ENCODE data around the gene SERTAD3.
"Not testable (repeated sequence)": the region's sequence is repeated elsewhere in the genome, so short reads cannot be mapped to it uniquely, and the experiment has no call there.

SERTAD3 gene

DNA sequence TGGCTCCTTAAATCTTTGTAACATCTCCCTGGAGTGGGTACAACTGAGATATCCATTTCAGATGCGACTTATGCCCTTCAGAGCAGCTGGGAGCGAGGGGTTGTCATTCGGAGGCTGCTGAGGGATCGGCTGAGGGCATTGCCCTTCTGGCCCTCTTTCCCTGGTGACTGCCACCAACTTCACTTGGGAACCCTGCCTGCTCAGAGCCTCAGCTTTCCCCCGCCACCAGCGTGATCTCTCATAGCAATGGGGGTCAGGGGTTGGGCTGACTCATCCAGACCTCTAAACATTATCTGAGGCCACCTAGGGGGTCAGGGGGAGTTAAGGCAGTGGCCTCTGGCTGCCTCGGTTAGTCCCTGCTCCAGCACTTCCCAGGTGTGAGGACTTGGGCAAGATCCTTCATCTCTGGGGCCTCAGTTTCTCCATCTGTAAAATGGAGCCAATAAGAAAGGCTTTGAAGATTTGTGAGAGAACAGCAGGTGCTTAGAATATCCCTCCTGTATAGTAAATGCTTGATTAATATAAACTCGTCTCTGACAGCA, 32.1 kb downstream of the SERTAD3 start:
- CTCF ChIA-PET = interaction anchor here (0.6 to 2.8 kb wide), 2 partner anchors 9 to 268 kb away, joined by 3 to 15 read pairs; no protein-coding TSS in a partner anchor
- TF ChIP-seq, protein P1, sequence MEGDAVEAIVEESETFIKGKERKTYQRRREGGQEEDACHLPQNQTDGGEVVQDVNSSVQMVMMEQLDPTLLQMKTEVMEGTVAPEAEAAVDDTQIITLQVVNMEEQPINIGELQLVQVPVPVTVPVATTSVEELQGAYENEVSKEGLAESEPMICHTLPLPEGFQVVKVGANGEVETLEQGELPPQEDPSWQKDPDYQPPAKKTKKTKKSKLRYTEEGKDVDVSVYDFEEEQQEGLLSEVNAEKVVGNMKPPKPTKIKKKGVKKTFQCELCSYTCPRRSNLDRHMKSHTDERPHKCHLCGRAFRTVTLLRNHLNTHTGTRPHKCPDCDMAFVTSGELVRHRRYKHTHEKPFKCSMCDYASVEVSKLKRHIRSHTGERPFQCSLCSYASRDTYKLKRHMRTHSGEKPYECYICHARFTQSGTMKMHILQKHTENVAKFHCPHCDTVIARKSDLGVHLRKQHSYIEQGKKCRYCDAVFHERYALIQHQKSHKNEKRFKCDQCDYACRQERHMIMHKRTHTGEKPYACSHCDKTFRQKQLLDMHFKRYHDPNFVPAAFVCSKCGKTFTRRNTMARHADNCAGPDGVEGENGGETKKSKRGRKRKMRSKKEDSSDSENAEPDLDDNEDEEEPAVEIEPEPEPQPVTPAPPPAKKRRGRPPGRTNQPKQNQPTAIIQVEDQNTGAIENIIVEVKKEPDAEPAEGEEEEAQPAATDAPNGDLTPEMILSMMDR (conservative IDR thresholded peaks at IDR 0.05; ENCODE audit: low read depth) = no peak

DNA sequence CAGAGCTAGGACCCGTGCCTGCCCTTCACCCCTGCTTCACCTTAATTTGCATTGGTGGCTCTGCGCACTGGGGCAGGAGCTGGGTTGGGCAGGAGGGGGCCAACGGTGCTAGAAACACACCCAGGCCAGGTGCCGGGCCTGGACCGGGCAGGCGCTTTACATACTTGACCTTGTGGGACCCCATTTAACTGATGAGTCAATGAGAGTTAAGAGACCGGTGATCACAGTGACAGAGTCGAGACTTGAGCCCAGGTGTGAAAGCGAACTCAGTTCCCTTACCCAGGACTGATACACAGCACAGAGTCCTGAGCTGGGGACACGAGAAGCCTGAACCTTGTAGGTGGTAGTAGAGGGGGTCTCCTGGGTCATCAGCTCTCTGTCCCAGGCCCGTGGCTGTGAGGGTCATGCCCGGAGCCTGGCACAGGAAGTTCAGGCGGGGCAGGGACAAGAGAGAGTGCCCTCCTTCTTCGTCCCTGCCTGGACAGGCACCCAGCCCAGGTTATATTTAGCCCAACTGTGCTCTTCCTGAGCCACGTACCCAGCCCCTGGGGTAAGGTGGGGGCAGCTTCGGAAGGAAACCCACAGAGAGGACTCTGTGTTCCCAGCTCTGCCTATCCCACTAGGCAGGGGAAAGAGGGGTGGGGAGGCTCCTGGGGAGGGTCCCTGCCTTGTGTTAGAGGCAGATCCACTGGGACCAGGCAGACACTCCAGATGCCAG, 32.9 kb downstream of the SERTAD3 start:
- peak overlapping the region; percentile 84 for H3K27ac ChIP-seq

More for the DNA sequence above, 32.1 kb downstream of the SERTAD3 start:
- H3K27ac ChIP-seq = peak overlapping the region; percentile 84
- no peak for DNase-seq (ENCODE audit: low spot score)
- POLR2A ChIA-PET (ENCODE audit: low non-redundant PET) = interaction anchor here (0.6 to 0.8 kb wide), 2 partner anchors 26 to 31 kb away, joined by 3 to 7 read pairs; no protein-coding TSS in a partner anchor

DNA sequence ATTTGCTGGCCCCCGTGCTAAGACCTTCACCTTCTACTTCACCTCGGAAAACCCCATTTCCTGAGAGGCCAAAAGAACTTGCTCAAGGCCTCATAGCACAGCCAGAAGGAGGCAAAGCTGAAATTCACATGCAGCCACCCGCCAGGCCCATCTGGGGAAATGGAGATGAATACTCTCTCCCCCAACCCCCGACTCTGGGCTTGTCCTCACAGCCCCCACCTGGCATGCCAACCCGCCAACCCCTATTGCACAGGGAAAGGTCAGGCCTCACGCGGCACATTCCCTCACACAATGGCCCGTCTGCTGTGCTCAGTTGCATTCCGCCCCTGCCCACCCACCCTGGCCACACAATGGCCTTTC, 34.1 kb downstream of the SERTAD3 start:
- H3K27ac ChIP-seq = peak overlapping the region; percentile 84
- CTCF ChIA-PET = interaction anchor here (2.8 kb wide), 1 partner anchor 11 kb away, joined by 15 read pairs; no protein-coding TSS in a partner anchor
- POLR2A ChIA-PET (ENCODE audit: low non-redundant PET) = no interaction called here
- no peak for DNase-seq (ENCODE audit: low spot score)
- TF ChIP-seq, protein P1 (conservative IDR thresholded peaks at IDR 0.05; ENCODE audit: low read depth) = no peak

More for the DNA sequence above, 32.9 kb downstream of the SERTAD3 start:
- ChIA-PET CTCF (interaction anchor here (0.5 to 2.8 kb wide), 2 partner anchors 10 to 115 kb away, joined by 3 to 15 read pairs; no protein-coding TSS in a partner anchor), POLR2A (ENCODE audit: low non-redundant PET) (interaction anchor here (0.6 kb wide), 2 partner anchors 26 to 168 kb away, joined by 4 to 7 read pairs; no protein-coding TSS in a partner anchor)
- DNase-seq (ENCODE audit: low spot score) = no peak
- TF ChIP-seq, protein P1 (conservative IDR thresholded peaks at IDR 0.05; ENCODE audit: low read depth) = no peak

DNA sequence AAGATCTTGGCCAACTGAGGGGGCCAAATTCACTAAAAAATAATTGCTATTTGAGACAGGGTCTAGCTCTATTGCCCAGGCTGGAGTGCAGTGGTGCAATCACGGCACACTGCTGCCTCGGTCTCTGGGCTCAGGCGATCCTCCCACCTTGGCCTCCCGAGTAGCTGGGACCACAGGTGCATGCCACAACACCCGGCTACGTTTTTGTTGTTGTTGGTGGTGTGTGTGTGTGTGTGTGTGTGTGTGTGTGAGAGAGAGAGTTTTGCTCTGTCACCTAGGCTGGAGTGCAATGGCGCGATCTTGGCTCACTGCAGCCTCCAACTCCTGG, 35.6 kb downstream of the SERTAD3 start:
- CTCF ChIA-PET = interaction anchor here (0.6 to 0.7 kb wide), 2 partner anchors 12 to 21 kb away, joined by 3 read pairs; no protein-coding TSS in a partner anchor
- DNase-seq (ENCODE audit: low spot score); POLR2A ChIA-PET (ENCODE audit: low non-redundant PET): not testable (repeated sequence)
- peak overlapping the region; percentile 22; the same call in 1 of the 2 replicates for H3K27ac ChIP-seq

DNA sequence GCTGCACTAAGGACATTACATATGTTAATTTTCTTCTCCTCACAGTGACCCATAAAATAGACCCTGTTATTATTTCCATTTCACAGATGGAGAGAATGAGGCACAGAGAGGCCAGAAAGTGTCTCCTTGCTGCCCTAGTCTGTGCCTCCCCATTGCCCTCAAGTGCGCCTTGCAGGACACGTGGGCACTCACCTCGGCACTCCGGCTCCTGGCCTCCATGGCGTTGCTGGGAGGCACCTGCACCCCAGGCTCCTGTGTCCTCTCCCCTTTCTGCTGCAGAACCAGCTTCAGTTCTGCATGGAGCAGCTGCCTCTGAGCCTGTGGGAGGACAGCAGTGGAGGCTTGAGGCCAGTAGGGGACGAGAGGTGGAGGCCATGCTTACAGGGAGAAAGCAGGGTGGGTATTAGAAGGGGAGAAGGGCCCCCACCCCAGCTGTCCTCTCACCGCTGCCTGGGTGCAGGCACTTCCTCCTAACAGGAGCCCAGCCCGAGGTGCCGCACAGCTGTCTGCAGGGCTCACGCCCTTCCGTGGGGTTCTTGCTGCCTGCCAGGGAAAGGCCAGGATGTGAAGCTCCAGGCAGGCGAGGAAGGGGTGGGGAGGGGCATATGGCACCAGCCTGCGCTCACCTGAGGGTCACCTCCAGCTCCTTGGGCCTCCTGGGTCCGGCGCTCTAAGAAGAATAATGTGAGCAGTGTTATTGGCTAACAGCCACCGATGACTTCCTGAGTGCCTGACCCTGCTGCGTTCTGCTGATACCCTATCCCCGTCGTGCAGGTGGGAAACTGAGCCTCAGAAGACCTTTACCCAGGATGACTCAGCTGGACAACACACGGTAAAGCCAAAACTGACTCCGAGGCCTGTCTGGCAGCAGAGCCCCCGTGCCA, 36.2 kb downstream of the SERTAD3 start:
- CTCF ChIA-PET = interaction anchor here (0.6 kb wide), 1 partner anchor 20 kb away, joined by 3 read pairs; no protein-coding TSS in a partner anchor
- DNase-seq (ENCODE audit: low spot score) = no peak
- peak overlapping the region; percentile 22; the same call in 1 of the 2 replicates for H3K27ac ChIP-seq
- TF ChIP-seq, protein P1 (conservative IDR thresholded peaks at IDR 0.05; ENCODE audit: low read depth) = no peak
- POLR2A ChIA-PET (ENCODE audit: low non-redundant PET) = interaction anchor here (0.6 kb wide), 1 partner anchor 35 kb away, joined by 3 read pairs; no protein-coding TSS in a partner anchor

DNA sequence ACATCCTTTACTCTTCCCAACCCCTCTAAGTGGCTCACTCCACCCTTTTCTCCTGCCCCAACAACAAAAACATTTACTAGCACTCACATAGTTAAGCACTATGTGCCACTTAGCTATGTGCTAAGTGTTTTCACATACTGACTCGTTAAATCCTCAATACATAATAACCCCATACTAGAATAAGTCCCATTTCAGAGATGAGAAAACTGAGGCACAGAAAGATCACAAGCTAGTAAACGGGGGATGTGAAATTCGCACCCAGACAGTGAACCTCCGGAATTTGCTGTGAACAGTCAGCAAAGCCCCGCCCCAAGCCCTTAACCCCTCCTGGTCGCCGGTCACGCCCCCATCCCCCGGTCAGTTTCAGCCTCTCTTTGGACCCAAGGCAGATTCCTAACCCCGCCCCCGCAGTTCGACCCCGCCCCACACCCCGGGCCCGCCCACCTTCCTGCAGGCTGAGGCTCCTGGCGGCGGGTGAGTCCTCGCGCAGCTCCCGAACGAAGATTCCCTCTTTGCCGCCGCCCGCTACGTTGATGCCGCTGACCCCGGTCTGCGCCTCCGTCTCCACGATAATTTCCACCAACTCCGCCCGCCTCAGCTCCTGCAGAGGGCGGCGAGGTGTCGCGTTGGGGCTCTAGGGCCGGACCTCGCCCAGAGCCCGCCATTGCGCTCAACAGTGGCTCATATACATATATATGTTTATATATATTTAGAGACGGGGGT, 40.7 kb downstream of the SERTAD3 start:
- TF ChIP-seq, protein P1 (conservative IDR thresholded peaks at IDR 0.05; ENCODE audit: low read depth) = no peak
- peak; percentile 95 for DNase-seq (ENCODE audit: low spot score)
- CTCF ChIA-PET = no interaction called here
- POLR2A ChIA-PET (ENCODE audit: low non-redundant PET) = interaction anchor here (0.6 to 1.9 kb wide), 6 partner anchors 20 to 423 kb away, joined by 3 to 7 read pairs (median 3); no protein-coding TSS in a partner anchor
- peak overlapping the region; percentile 86 for H3K27ac ChIP-seq
